Osteoblast (primary cell): ENCODE results near the gene RYR3. TPM values are rescaled to one million over a fixed set of nuclear protein-coding genes. Genes with fewer than 3 reads are reported as not detected.

Experiments
- DNase-seq: peaks from one replicate; pipeline ENCODE4 v3.0.0; 2011; ENCODE audit warnings: low spot score, mixed read lengths; ENCODE audit not compliant: insufficient read length; ENCODE audit errors: missing footprints
- H2AFZ ChIP-seq: 2 replicates; pipeline ENCODE4 v1.6.0; 2011; ENCODE audit warnings: mild to moderate bottlenecking, low read length
- H3K27ac ChIP-seq: 2 replicates; pipeline ENCODE4 v1.5.1; 2011; ENCODE audit warnings: mild to moderate bottlenecking, low read depth, low read length, moderate library complexity
- H3K27me3 ChIP-seq: 2 replicates; pipeline ENCODE4 v1.6.0; 2012; ENCODE audit warnings: mild to moderate bottlenecking, control low read depth, inconsistent platforms, low read length, moderate library complexity; ENCODE audit not compliant: insufficient read depth
- H3K36me3 ChIP-seq: 2 replicates; pipeline ENCODE4 v1.5.1; 2011; ENCODE audit warnings: mild to moderate bottlenecking, low read length, control low read depth, moderate library complexity; ENCODE audit not compliant: insufficient read depth
- H3K4me1 ChIP-seq: 2 replicates; pipeline ENCODE4 v1.5.1; 2011; ENCODE audit warnings: mild to moderate bottlenecking, low read length, control low read depth, moderate library complexity; ENCODE audit not compliant: insufficient read depth
- H3K4me2 ChIP-seq: 2 replicates; pipeline ENCODE4 v1.6.0; 2011; ENCODE audit warnings: mild to moderate bottlenecking, low read length; ENCODE audit not compliant: insufficient read depth
- H3K4me3 ChIP-seq: fragments of 200-600 bp; sonication (generic); 3 replicates; pipeline ENCODE4 v1.5.1; 2012; ENCODE audit warnings: mild to moderate bottlenecking, low read length, inconsistent platforms; ENCODE audit not compliant: insufficient read depth
- H3K79me2 ChIP-seq: 2 replicates; pipeline ENCODE4 v1.6.0; 2012; ENCODE audit warnings: mild to moderate bottlenecking, low read length, control low read depth, inconsistent platforms; ENCODE audit not compliant: insufficient read depth
- H3K9me3 ChIP-seq: 2 replicates; pipeline ENCODE4 v1.5.1; 2011; ENCODE audit warnings: low read depth, low read length, control low read depth
- H4K20me1 ChIP-seq: 2 replicates; pipeline ENCODE4 v1.6.0; 2012; ENCODE audit warnings: mild to moderate bottlenecking, low read length, control low read depth; ENCODE audit not compliant: insufficient read depth
- CTCF ChIP-seq: IDR thresholded peaks from 2 replicates; pipeline ENCODE4 v1.5.1; 2011; ENCODE audit warnings: mild to moderate bottlenecking, low read depth, low read length, moderate library complexity; ENCODE audit errors: extremely low read depth
- total RNA-seq: library from RNA; depleted of rRNA; stranded (reverse); fragments of >200 nt; gene quantifications from 2 replicates; pipeline ENCODE4 v1.2.3, GENCODE V29; 2012

The RYR3 gene
- total RNA-seq, 1 donor, result not detected

- Histone ChIP-seq H2AFZ (no peak overlapping the region), H3K4me1 (no peaks in the 10 kb centered on the region), H3K27ac (no peak overlapping the region), H4K20me1 (no peaks in the 10 kb centered on the region), H3K4me3 (no peak overlapping the region), H3K27me3 (peaks cover 7% of the 10 kb centered on the region), H3K79me2 (no peaks in the 10 kb centered on the region), H3K36me3 (no peaks in the 10 kb centered on the region), H3K9me3 (no peaks in the 10 kb centered on the region), H3K4me2 (no peak overlapping the region)
- TF ChIP-seq CTCF, result no peak
- DNase-seq, result no peak
Observed at GRCh38 chr15:33839540-33839939, 528.8 kb downstream of the RYR3 start.

DNA sequence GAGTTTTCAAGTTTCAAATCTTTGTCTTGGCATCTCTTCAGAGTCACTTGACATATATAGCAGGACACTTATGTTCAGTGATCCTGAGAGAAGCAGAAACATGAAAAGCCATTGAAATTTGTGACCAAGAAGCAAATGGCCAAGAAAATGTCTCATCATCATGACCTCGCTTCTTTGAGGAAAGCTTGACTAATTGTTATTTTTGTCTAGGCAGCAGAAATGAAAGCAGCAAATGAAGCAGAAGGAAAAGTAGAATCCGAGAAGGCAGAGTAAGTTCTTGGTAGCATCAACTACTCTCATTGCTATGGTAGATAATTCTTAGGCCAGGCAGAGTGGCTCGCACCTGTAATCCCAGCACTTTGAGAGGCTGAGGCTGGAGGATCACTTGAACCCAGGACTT is 529.8 kb downstream of the RYR3 start:
- no peak overlapping the region for H3K4me2 ChIP-seq
- H4K20me1 ChIP-seq, result no peaks in the 10 kb centered on the region
- H3K27ac ChIP-seq, result no peak overlapping the region
- H2AFZ ChIP-seq, result no peak overlapping the region
- H3K27me3 ChIP-seq, result peaks cover 7% of the 10 kb centered on the region
- H3K9me3 ChIP-seq, result no peaks in the 10 kb centered on the region
- no peaks in the 10 kb centered on the region for H3K4me1 ChIP-seq
- no peak overlapping the region for H3K4me3 ChIP-seq
- TF ChIP-seq CTCF, result no peak
- H3K36me3 ChIP-seq, result no peaks in the 10 kb centered on the region
- H3K79me2 ChIP-seq, result no peaks in the 10 kb centered on the region
- DNase-seq, result no peak

- DNase-seq, result no peak
- Histone ChIP-seq H3K9me3 (no peaks in the 10 kb centered on the region), H3K79me2 (no peaks in the 10 kb centered on the region), H3K4me3 (no peak overlapping the region), H3K27me3 (peaks cover 7% of the 10 kb centered on the region), H4K20me1 (no peaks in the 10 kb centered on the region), H3K4me2 (no peak overlapping the region), H3K27ac (no peak overlapping the region), H3K36me3 (no peaks in the 10 kb centered on the region), H3K4me1 (no peaks in the 10 kb centered on the region), H2AFZ (no peak overlapping the region)
- TF ChIP-seq CTCF, result no peak
Observed at GRCh38 chr15:33844186-33844585, 533.4 kb downstream of the RYR3 start.

DNA sequence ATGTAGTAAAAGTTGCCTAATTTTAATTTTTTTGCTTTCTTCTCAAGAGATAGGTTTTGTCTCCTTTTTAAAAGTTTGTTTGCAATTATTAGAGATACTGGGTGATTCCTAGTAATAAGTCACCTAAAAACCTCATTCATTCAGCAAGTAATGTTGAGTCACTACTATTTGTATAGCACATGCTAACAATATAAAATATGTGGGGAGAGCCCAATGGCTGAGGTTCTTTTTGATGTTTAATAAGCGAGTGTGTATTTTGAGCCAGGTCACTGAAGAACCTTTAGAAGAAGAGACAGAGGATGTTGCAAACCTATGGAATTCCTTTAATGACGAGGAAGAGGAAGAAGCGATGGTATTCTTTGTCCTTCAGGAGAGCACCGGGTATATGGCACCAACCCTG is 533.8 kb downstream of the RYR3 start:
- Histone ChIP-seq H3K27ac (no peak overlapping the region), H3K4me1 (no peaks in the 10 kb centered on the region), H3K36me3 (no peaks in the 10 kb centered on the region), H2AFZ (no peak overlapping the region), H3K9me3 (no peaks in the 10 kb centered on the region), H3K27me3 (peaks cover 7% of the 10 kb centered on the region), H3K4me3 (no peak overlapping the region), H4K20me1 (no peaks in the 10 kb centered on the region), H3K79me2 (no peaks in the 10 kb centered on the region), H3K4me2 (no peak overlapping the region)
- no peak for TF ChIP-seq CTCF
- DNase-seq, result no peak
